Measurements from ENCODE around the gene TMPRSS9.

The TMPRSS9 gene

DNA sequence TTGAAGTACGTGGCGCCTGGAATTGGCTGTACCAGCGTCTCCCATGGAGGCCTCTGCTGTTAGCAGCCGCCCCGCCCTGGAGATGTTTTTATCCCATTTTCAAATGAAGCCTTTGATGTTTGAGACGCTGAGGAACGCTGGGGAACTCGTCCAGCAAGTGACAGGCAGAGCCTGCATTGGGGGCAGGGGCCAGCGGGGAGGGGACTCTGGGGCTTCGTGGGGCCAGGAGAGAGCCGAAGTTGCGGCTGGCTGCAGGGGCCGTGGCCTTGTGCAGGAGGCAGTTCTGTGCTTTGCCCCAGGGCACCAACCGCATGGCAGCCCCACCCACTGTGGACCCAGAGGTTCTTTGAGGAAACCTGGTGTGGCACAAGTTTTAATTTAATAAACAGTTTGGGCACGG, 18.1 kb upstream of the TMPRSS9 start:
- H3K27me3 ChIP-seq (ENCODE audit: low read depth, low read length): no peaks in the 10 kb centered on the region
- H3K9me3 ChIP-seq (ENCODE audit: insufficient read depth, low read length): no peaks in the 10 kb centered on the region
- H2AFZ ChIP-seq (ENCODE audit: low read depth, low read length): no peak overlapping the region
- no peak overlapping the region for H3K9ac ChIP-seq (ENCODE audit: low read length)
- no peaks in the 10 kb centered on the region for H4K20me1 ChIP-seq (ENCODE audit: insufficient read depth, low read length)
- no peak overlapping the region for H3K27ac ChIP-seq (ENCODE audit: low read length)
- H3K4me2 ChIP-seq (ENCODE audit: low read length): no peak overlapping the region
- TF ChIP-seq, protein P1, sequence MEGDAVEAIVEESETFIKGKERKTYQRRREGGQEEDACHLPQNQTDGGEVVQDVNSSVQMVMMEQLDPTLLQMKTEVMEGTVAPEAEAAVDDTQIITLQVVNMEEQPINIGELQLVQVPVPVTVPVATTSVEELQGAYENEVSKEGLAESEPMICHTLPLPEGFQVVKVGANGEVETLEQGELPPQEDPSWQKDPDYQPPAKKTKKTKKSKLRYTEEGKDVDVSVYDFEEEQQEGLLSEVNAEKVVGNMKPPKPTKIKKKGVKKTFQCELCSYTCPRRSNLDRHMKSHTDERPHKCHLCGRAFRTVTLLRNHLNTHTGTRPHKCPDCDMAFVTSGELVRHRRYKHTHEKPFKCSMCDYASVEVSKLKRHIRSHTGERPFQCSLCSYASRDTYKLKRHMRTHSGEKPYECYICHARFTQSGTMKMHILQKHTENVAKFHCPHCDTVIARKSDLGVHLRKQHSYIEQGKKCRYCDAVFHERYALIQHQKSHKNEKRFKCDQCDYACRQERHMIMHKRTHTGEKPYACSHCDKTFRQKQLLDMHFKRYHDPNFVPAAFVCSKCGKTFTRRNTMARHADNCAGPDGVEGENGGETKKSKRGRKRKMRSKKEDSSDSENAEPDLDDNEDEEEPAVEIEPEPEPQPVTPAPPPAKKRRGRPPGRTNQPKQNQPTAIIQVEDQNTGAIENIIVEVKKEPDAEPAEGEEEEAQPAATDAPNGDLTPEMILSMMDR (IDR thresholded peaks at IDR 0.05; ENCODE audit: low read depth, low read length): no peak
- no peaks in the 10 kb centered on the region for H3K36me3 ChIP-seq (replicated peaks; ENCODE audit: low read depth, low read length)
- no peaks in the 10 kb centered on the region for H3K4me1 ChIP-seq (ENCODE audit: low read length)
- H3K79me2 ChIP-seq (ENCODE audit: low read length): peaks cover 8% of the 10 kb centered on the region; the same call in 1 of the 2 replicates
- H3K4me3 ChIP-seq (ENCODE audit: low read length): no peak overlapping the region

DNA sequence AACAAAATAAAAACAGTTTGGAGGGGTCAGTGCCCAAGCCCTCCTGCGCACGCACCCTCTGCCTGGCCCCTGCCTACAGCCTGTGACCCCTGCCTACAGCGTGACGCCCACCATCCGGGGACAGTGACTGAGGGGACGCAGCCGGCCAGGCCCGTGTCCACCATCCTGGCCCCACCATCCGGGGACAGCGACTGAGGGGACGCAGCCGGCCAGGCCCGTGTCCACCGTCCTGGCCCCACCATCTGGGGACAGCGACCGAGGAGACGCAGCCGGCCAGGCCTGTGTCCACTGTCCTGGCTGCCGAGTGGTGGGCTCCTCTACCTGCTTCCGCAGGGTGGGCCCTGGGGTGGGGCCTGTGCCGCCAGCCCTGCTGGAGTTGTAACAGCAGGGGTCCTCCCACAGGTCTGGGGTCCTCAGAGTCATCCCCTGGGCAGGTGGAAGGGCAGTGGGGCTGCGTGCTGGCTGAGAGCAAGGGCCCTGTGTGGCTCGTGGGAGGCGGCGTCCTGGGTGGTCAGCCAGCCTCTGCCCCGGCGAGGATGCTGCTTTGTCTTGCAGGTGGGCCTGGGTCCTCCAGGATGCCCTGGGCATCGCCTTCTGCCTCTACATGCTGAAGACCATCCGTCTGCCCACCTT, 17.3 kb upstream of the TMPRSS9 start:
- Histone ChIP-seq H3K9ac (ENCODE audit: low read length) (no peak overlapping the region), H3K4me3 (ENCODE audit: low read length) (no peak overlapping the region), H3K4me2 (ENCODE audit: low read length) (no peak overlapping the region), H3K36me3 (replicated peaks; ENCODE audit: low read depth, low read length) (no peaks in the 10 kb centered on the region), H3K79me2 (ENCODE audit: low read length) (peaks cover 7% of the 10 kb centered on the region; the same call in 1 of the 2 replicates), H3K27ac (ENCODE audit: low read length) (no peak overlapping the region), H3K27me3 (ENCODE audit: low read depth, low read length) (no peaks in the 10 kb centered on the region), H3K9me3 (ENCODE audit: insufficient read depth, low read length) (no peaks in the 10 kb centered on the region), H3K4me1 (ENCODE audit: low read length) (no peaks in the 10 kb centered on the region), H4K20me1 (ENCODE audit: insufficient read depth, low read length) (no peaks in the 10 kb centered on the region), H2AFZ (ENCODE audit: low read depth, low read length) (no peak overlapping the region)
- TF ChIP-seq, protein P1 (IDR thresholded peaks at IDR 0.05; ENCODE audit: low read depth, low read length): no peak
- TF ChIP-seq EZH2phosphoT487 (IDR thresholded peaks at IDR 0.05; ENCODE audit: low read depth): no peak

DNA sequence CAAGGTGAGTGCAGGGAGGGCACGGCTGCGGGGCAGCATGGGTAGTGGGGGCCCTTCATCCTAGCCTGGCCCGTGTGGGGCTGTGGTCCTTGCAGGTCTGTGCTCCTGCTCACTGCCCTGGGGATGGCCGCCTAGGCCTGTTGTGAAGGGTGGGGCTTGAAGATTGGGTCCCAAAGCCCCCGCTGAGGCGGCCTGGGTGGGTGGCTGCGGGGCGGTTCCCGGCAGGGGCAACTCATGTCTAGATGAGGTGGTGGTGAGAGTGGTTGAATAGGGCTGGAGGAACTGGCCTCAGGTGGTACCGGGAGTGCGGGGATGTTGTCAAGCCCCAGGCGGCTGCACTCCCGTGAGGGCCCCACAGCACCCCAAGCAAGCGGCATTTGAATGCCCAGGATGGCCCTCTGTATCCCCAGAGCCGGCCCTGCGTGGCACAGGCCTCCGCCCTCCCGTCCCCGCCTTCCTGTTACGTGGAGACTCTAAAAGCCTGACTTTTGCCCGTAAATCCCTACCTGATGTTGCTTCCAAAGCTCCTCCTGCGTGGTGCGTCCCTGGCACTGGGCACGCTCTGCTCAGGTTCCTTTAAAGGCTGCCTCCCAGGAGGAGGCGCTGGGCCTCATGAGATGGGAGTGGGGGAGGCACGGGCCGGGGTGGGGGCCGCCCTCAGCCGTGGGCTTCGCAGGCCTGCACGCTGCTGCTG, 16.6 kb upstream of the TMPRSS9 start:
- Histone ChIP-seq H4K20me1 (ENCODE audit: insufficient read depth, low read length) (no peaks in the 10 kb centered on the region), H3K9me3 (ENCODE audit: insufficient read depth, low read length) (no peaks in the 10 kb centered on the region), H3K79me2 (ENCODE audit: low read length) (no peaks in the 10 kb centered on the region), H3K4me1 (ENCODE audit: low read length) (no peaks in the 10 kb centered on the region), H3K36me3 (replicated peaks; ENCODE audit: low read depth, low read length) (no peaks in the 10 kb centered on the region), H2AFZ (ENCODE audit: low read depth, low read length) (no peak overlapping the region), H3K4me3 (ENCODE audit: low read length) (no peak overlapping the region), H3K27ac (ENCODE audit: low read length) (no peak overlapping the region), H3K27me3 (ENCODE audit: low read depth, low read length) (no peaks in the 10 kb centered on the region), H3K4me2 (ENCODE audit: low read length) (no peak overlapping the region), H3K9ac (ENCODE audit: low read length) (no peak overlapping the region)
- TF ChIP-seq EZH2phosphoT487 (IDR thresholded peaks at IDR 0.05; ENCODE audit: low read depth): no peak
- TF ChIP-seq, protein P1 (IDR thresholded peaks at IDR 0.05; ENCODE audit: low read depth, low read length): no peak

DNA sequence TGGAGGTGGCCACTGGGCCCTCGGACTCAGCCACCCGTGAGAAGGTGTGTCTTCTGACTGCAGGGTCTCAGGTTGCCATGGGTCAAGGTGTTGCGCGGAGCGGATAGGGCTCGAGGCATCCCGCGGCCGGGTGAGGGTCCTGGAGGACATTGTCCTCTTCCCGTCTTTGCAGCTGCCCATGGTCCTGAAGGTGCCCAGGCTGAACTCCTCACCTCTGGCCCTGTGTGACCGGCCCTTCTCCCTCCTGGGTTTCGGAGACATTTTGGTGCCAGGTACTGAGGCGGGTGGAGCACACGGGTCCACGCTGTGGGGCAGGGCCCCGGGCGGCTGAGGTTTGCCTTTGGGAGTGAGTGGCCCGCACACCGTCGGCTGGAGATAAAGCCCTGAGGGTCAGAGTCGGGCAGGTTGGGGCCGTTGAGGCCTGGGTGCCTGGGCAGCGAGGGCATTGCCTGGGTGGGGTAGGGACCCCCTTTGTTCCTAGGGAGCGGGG, 15.6 kb upstream of the TMPRSS9 start:
- H3K4me3 ChIP-seq (ENCODE audit: low read length): no peak overlapping the region
- no peak overlapping the region for H3K9ac ChIP-seq (ENCODE audit: low read length)
- no peaks in the 10 kb centered on the region for H3K27me3 ChIP-seq (ENCODE audit: low read depth, low read length)
- no peak overlapping the region for H2AFZ ChIP-seq (ENCODE audit: low read depth, low read length)
- H3K27ac ChIP-seq (ENCODE audit: low read length): no peak overlapping the region
- no peaks in the 10 kb centered on the region for H3K4me1 ChIP-seq (ENCODE audit: low read length)
- no peaks in the 10 kb centered on the region for H3K79me2 ChIP-seq (ENCODE audit: low read length)
- no peak for TF ChIP-seq EZH2phosphoT487 (IDR thresholded peaks at IDR 0.05; ENCODE audit: low read depth)
- TF ChIP-seq, protein P1 (IDR thresholded peaks at IDR 0.05; ENCODE audit: low read depth, low read length): no peak
- H3K9me3 ChIP-seq (ENCODE audit: insufficient read depth, low read length): no peaks in the 10 kb centered on the region
- no peaks in the 10 kb centered on the region for H3K36me3 ChIP-seq (replicated peaks; ENCODE audit: low read depth, low read length)
- no peaks in the 10 kb centered on the region for H4K20me1 ChIP-seq (ENCODE audit: insufficient read depth, low read length)
- no peak overlapping the region for H3K4me2 ChIP-seq (ENCODE audit: low read length)

Measured in OCI-LY3 (cell line).